CD14-positive monocyte (primary cell): Measurements from ENCODE around the gene HNRNPH2. TPM values are rescaled to one million over a fixed set of nuclear protein-coding genes. Genes with fewer than 3 reads are reported as not detected.

Experiments
- DNase-seq, 3 donors: peaks; one replicate each; pipeline ENCODE4 v3.0.0-alpha.2; 2011 to 2022
- H2AFZ ChIP-seq: 2 replicates; pipeline ENCODE4 v1.6.0; 2012; ENCODE audit warnings: mild to moderate bottlenecking, low read depth, low read length, inconsistent platforms; ENCODE audit not compliant: insufficient read depth, poor library complexity, severe bottlenecking
- H3K27ac ChIP-seq, 2 donors: 1 replicate in 1 of 2; 2 replicates in 1 of 2; pipeline ENCODE4 v1.5.1; 2012 to 2013; ENCODE audit warnings: low read length in 2 of 2, control low read depth in 1 of 2, inconsistent platforms in 1 of 2, low read depth in 1 of 2, mild to moderate bottlenecking in 1 of 2
- H3K27me3 ChIP-seq, 2 donors: one replicate each; pipeline versions ENCODE4 v1.6.0 to v1.6.1; 2011 to 2013; ENCODE audit warnings: low read length in 2 of 2; ENCODE audit not compliant: control insufficient read depth in 2 of 2, insufficient read depth in 2 of 2
- H3K36me3 ChIP-seq, 2 donors: replicated peaks in 1 of 2; 1 replicate in 1 of 2; 2 replicates in 1 of 2; pipeline versions ENCODE4 v1.5.1 to v1.6.1; 2012 to 2013; ENCODE audit warnings: low read length in 2 of 2, control low read depth in 1 of 2, inconsistent platforms in 1 of 2, mild to moderate bottlenecking in 1 of 2; ENCODE audit not compliant: insufficient read depth in 2 of 2, control insufficient read depth in 1 of 2
- H3K4me1 ChIP-seq, 2 donors: 1 replicate in 1 of 2; 2 replicates in 1 of 2; pipeline versions ENCODE4 v1.5.1 to v1.6.1; 2012 to 2013; ENCODE audit warnings: low read length in 2 of 2, control low read depth in 1 of 2, inconsistent platforms in 1 of 2, mild to moderate bottlenecking in 1 of 2, moderate library complexity in 1 of 2; ENCODE audit not compliant: insufficient read depth in 2 of 2, control insufficient read depth in 1 of 2
- H3K4me2 ChIP-seq: replicated peaks from 2 replicates; pipeline ENCODE3; 2012; ENCODE audit warnings: low read length, moderate library complexity, mild to moderate bottlenecking; ENCODE audit not compliant: poor library complexity, severe bottlenecking; ENCODE audit errors: extremely low read depth
- H3K4me3 ChIP-seq, 3 experiments: fragments of 200-600 bp in 1 of 3; sonication (generic) in 1 of 3; replicated peaks in 1 of 3; 1 replicate in 2 of 3; 2 replicates in 1 of 3; pipeline ENCODE4 v1.5.1; 2011 to 2013; ENCODE audit warnings: low read length in 3 of 3, mild to moderate bottlenecking in 3 of 3, control low read depth in 2 of 3, low read depth in 2 of 3, inconsistent platforms in 1 of 3, moderate library complexity in 1 of 3
- H3K79me2 ChIP-seq: 2 replicates; pipeline ENCODE4 v1.6.0; 2012; ENCODE audit warnings: mild to moderate bottlenecking, control low read depth, inconsistent platforms, low read length, moderate library complexity; ENCODE audit not compliant: insufficient read depth
- H3K9ac ChIP-seq: 2 replicates; pipeline ENCODE4 v1.6.0; 2017; ENCODE audit warnings: low read length, mild to moderate bottlenecking; ENCODE audit not compliant: insufficient read depth, poor library complexity, severe bottlenecking
- H3K9me3 ChIP-seq, 2 donors: replicated peaks in 1 of 2; 1 replicate in 1 of 2; 2 replicates in 1 of 2; pipeline versions ENCODE4 v1.5.1 to v1.6.1; 2012 to 2013; ENCODE audit warnings: low read length in 2 of 2, control low read depth in 1 of 2; ENCODE audit not compliant: control insufficient read depth in 1 of 2, insufficient read depth in 1 of 2
- H4K20me1 ChIP-seq: 2 replicates; pipeline ENCODE4 v1.6.0; 2012; ENCODE audit warnings: mild to moderate bottlenecking, low read length, control low read depth, moderate library complexity; ENCODE audit not compliant: insufficient read depth
- H3K27ac Mint-ChIP-seq, 7 donors: one replicate each; pipeline ENCODE4 v1.8.0; 2020; ENCODE audit warnings: mild to moderate bottlenecking in 7 of 7, mixed read lengths in 7 of 7, moderate library complexity in 6 of 7, inconsistent platforms in 2 of 7
- H3K27me3 Mint-ChIP-seq, 3 donors: one replicate each; pipeline ENCODE4 v1.8.0; 2021 to 2022; ENCODE audit warnings: low read depth in 3 of 3, mild to moderate bottlenecking in 3 of 3, mixed read lengths in 3 of 3, moderate library complexity in 3 of 3, inconsistent platforms in 1 of 3
- H3K36me3 Mint-ChIP-seq, 2 donors: one replicate each; pipeline ENCODE4 v1.8.0; 2020; ENCODE audit warnings: mixed read lengths in 2 of 2, inconsistent platforms in 1 of 2, mild to moderate bottlenecking in 1 of 2
- H3K4me1 Mint-ChIP-seq: one replicate; pipeline ENCODE4 v1.8.0; 2020; ENCODE audit warnings: mild to moderate bottlenecking, mixed read lengths
- H3K4me3 Mint-ChIP-seq, 2 donors: one replicate each; pipeline ENCODE4 v1.8.0; 2020; ENCODE audit warnings: mild to moderate bottlenecking in 2 of 2, mixed read lengths in 2 of 2, moderate library complexity in 1 of 2
- H3K9me3 Mint-ChIP-seq, 7 donors: one replicate each; pipeline ENCODE4 v1.8.0; 2020 to 2022; ENCODE audit warnings: mixed read lengths in 7 of 7, mild to moderate bottlenecking in 6 of 7, moderate library complexity in 6 of 7, inconsistent platforms in 2 of 7
- CTCF ChIP-seq: fragments of 200-600 bp; IDR thresholded peaks from one replicate; pipeline ENCODE4 v1.8.0; 2022; ENCODE audit warnings: antibody characterized with exemption, mild to moderate bottlenecking
- WGBS: methylation state at CpG from one replicate; pipeline ENCODE4 v1.1.5; 2013; ENCODE audit warnings: missing lambda C conversion rate; ENCODE audit not compliant: insufficient coverage; 5-methylcytosine and 5-hydroxymethylcytosine counted together
- intact Hi-C, 2 donors: fragments of 100-400 bp; cut with micrococcal nuclease; formaldehyde crosslinking; loops; one replicate each; pipeline versions ENCODE4 v1.15.0 to v1.15.1; 2023
- polyA plus RNA-seq, 3 donors: library from polyadenylated mRNA; depleted of rRNA in 1 of 3; unstranded in 2 of 3; stranded (reverse) in 1 of 3; fragments of 300-500 nt in 2 of 3; fragments of >200 nt in 1 of 3; fragmentation: Illumina TruSeq in 2 of 3; gene quantifications; 1 replicate in 2 of 3; 2 replicates in 1 of 3; pipeline ENCODE4 v1.2.3, GENCODE V29; 2012 to 2021

HNRNPH2 gene
- polyA plus RNA-seq, 3 donors: 27.7 to 163 (median 118) TPM

- H3K4me1 ChIP-seq: peaks cover 20 to 33% of the 10 kb centered on the region in 2 donors
- peaks cover 0 to 3% (median 0%) of the 10 kb centered on the region in 7 donors for H3K9me3 Mint-ChIP-seq
- intact Hi-C loops: no loop called here
- H3K36me3 ChIP-seq: peaks cover 17 to 55% of the 10 kb centered on the region in 2 donors
- no peak overlapping the region for H3K4me3 ChIP-seq
- H2AFZ ChIP-seq: no peak overlapping the region
- H3K9ac ChIP-seq: no peak overlapping the region
- H3K27me3 Mint-ChIP-seq: peaks cover 0 to 4% (median 0%) of the 10 kb centered on the region in 3 donors
- no peak overlapping the region for H3K4me2 ChIP-seq
- H3K79me2 ChIP-seq: peaks cover 26% of the 10 kb centered on the region
- no peaks in the 10 kb centered on the region for H3K27me3 ChIP-seq
- peaks cover 3% of the 10 kb centered on the region for H4K20me1 ChIP-seq
- DNase-seq: no peak
- H3K27ac Mint-ChIP-seq: no peak overlapping the region
- peaks cover 29 to 58% of the 10 kb centered on the region in 2 donors for H3K36me3 Mint-ChIP-seq
- WGBS: no CpG with 5 or more reads among the region's 4 CpGs
- H3K4me3 Mint-ChIP-seq: no peak overlapping the region
- TF ChIP-seq CTCF: no peak
- H3K27ac ChIP-seq: no peak overlapping the region
- H3K4me1 Mint-ChIP-seq: peaks cover 23% of the 10 kb centered on the region
- no peaks in the 10 kb centered on the region for H3K9me3 ChIP-seq
Observed at GRCh38 chrX:101397779-101398178, 10.2 kb upstream of the HNRNPH2 start.

GRCh38 chrX:101398694-101399093, 9.3 kb upstream of the HNRNPH2 start:
- peaks cover 0 to 3% (median 0%) of the 10 kb centered on the region in 7 donors for H3K9me3 Mint-ChIP-seq
- H3K4me2 ChIP-seq: no peak overlapping the region
- intact Hi-C loops: no loop called here
- H3K79me2 ChIP-seq: peaks cover 20% of the 10 kb centered on the region
- peaks cover 17 to 50% of the 10 kb centered on the region in 2 donors for H3K36me3 ChIP-seq
- H3K36me3 Mint-ChIP-seq: peaks cover 23 to 51% of the 10 kb centered on the region in 2 donors
- H3K4me1 Mint-ChIP-seq: peaks cover 18% of the 10 kb centered on the region
- no peak overlapping the region for H3K27ac Mint-ChIP-seq
- H3K27ac ChIP-seq: no peak overlapping the region
- no peak for TF ChIP-seq CTCF
- H3K9ac ChIP-seq: no peak overlapping the region
- no peaks in the 10 kb centered on the region for H3K9me3 ChIP-seq
- peaks cover 3% of the 10 kb centered on the region for H4K20me1 ChIP-seq
- no peak overlapping the region for H3K4me3 ChIP-seq
- peaks cover 23 to 34% of the 10 kb centered on the region in 2 donors for H3K4me1 ChIP-seq
- peaks cover 0 to 4% (median 0%) of the 10 kb centered on the region in 3 donors for H3K27me3 Mint-ChIP-seq
- WGBS: no CpG with 5 or more reads among the region's 4 CpGs
- no peaks in the 10 kb centered on the region for H3K27me3 ChIP-seq
- no peak for DNase-seq
- no peak overlapping the region for H2AFZ ChIP-seq
- H3K4me3 Mint-ChIP-seq: no peak overlapping the region
